Stimulated activated CD8-positive, alpha-beta memory T cell treated with anti-CD3 and anti-CD28 coated beads, Interleukin-12 subunit alpha, Interleukin-12 subunit beta, amount 100 ng/mL, for 1 hour (primary cell): ENCODE data around the gene GH1.
A peak's percentile ranks its signal among the peaks of the same experiment; 100 is the strongest.

ENCODE experiments used
- DNase-seq: peaks from one replicate; pipeline ENCODE4 v3.0.0-alpha.2; 2020; ENCODE audit warnings: low read depth

GH1 gene

DNA sequence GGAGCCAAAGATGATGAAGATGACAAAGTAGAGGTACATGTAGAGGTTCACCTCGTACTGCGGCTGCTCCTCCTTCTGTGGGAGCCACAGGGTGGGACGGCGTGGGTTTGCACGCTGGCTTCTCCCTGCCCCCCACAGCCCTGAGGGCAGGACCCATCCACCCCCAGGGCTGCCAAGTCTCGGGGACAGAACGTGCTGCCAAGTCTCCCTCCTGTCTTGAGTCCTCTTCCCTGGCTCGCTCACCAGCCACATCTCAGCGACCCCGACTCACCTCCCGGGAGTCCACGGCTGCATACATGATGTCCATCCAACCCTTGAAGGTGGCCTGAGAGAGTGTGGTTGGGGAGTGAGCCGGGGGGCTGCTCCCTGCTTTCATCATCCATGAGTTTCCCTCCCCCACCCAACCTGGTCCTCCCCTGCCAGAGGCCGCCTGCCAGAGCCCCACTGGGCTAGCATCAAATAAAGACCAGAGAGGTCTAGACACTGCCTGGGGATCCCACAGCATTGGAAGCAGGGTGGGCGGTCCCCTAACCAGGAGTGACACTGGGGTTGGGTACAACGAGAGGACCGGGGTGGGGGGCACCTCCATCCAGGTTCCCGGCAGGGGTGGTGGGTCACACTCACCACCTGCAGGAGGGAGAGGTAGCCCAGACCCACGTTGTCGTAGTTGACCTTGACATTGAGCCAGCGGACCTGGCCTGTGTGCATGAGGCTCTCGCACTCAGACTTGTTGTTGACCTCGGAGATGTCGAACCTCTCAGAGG lies 26.3 kb upstream of the GH1 start:
- no peak for DNase-seq

DNA sequence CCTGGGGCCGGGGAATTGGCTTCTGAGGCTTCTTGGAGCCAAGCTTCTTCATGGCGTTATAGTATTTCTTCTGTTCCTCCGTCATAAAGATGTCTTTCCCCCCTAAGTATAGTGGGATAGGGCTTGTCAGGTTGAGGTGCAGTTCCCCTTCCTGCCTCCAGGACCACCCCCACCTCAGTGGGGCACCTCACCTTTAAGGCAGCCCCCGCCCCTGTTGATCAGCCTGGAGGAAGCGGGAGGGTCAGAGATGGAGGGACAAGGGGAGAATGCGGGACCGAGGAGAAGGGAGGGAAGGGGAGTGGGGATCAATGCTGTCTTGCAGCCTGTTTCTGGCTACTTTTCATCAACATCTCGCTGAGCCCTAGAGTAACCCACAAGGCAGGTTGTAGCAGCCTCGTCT lies 25.1 kb upstream of the GH1 start:
- DNase-seq, result no peak

GRCh38 chr17:63942309-63942985 lies 23.8 kb upstream of the GH1 start:
- no peak for DNase-seq

- DNase-seq, result no peak
Measured at GRCh38 chr17:63941751-63942150, 23.1 kb upstream of the GH1 start.

DNA sequence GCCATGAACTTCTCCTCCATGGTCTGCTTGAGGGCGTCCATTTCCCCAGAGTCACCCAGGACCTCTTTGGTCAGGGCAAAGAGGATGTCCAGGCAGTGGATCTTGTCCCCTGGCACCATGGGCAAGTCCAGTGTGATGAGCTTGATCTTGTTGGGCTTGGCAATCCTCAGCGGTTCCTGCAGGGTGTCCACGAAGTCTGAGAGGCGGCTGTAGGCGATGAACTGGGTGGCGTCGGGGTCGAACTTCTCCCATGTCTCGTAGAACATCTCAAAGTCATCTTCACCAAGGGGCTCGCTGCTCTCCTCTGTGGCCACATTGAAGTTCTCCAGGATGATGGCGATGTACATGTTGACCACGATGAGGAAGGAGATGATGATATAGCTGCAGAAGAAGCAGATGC lies 22.5 kb upstream of the GH1 start:
- DNase-seq, result no peak

DNA sequence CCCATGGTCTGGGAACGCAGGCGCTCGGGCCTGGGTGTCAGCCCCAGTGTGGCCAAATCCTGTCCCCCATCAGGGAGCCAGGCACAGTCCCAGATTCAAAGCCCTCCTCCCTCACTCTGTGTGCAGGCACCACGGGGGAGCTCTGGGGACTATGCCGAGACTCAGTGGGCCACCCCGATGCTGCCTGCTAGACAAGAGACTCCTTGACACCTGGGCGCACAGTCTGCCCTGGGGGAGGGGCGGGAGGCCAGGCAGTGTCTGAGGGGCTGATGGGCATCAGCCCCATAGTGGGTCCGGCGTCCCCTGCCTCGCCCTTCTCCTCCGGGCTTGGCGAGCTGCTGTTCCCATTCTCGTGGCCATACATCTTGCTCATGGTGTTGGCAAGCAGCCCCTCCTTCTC lies 21.9 kb upstream of the GH1 start:
- DNase-seq, result no peak

GRCh38 chr17:63939884-63940283 lies 21.2 kb upstream of the GH1 start:
- no peak for DNase-seq

DNA sequence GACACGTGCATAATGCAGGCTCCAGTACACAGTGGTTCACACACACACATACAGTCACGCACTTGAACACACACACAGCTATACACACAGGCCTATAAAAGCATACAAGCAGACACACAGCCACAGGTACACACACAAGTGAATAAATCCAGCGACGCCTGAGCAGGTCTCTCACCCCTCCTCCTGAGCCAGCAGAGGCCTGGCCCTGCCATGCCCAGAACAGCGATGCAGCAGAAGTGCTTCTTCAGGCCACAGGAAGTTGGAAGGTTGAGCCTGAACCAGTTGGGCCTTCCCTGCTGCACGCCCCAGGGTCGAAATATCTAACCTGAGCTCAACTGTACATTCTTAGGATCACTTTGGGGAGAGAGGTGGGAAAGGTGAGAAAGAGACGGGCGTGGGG lies 20.8 kb upstream of the GH1 start:
- no peak for DNase-seq

DNA sequence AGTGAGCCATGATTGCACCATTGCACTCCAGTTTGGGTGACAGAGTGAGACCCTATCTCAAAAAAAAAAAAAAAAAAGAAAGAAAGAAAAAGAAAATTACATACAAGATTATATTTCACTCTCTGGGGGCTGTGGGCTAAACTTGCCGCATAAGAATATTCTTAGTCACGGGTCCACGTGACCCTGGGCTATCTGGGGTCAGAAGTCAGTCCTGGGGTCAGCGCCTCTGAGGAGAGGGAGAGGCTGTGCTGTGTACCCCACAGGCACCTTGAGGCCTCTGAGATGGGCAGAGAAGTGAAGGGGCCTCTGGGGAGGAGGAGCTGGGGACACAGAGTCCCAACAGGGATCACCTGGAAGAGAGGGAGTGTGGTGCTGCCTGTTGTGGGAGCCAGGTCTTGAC lies 19.3 kb upstream of the GH1 start:
- DNase-seq, result no peak

DNA sequence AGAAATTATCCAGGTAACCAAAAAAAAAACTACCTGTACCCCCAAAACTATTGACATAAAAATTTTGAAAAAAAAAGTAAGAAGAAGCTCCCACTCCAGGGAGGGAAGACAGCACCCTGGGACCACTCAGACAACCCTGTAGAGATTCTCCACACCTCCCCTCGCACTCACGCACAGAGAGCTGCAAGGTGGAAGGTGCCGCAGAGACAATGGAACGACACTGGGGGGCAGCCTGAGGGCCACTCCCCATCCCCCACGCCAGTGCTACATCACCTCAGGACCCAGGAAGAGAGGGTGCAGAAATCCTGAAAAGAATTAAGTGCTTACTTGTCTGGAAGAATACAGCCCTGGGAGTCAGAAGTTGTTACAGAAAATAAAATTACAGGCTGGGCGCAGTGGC lies 18.7 kb upstream of the GH1 start:
- no peak for DNase-seq

DNA sequence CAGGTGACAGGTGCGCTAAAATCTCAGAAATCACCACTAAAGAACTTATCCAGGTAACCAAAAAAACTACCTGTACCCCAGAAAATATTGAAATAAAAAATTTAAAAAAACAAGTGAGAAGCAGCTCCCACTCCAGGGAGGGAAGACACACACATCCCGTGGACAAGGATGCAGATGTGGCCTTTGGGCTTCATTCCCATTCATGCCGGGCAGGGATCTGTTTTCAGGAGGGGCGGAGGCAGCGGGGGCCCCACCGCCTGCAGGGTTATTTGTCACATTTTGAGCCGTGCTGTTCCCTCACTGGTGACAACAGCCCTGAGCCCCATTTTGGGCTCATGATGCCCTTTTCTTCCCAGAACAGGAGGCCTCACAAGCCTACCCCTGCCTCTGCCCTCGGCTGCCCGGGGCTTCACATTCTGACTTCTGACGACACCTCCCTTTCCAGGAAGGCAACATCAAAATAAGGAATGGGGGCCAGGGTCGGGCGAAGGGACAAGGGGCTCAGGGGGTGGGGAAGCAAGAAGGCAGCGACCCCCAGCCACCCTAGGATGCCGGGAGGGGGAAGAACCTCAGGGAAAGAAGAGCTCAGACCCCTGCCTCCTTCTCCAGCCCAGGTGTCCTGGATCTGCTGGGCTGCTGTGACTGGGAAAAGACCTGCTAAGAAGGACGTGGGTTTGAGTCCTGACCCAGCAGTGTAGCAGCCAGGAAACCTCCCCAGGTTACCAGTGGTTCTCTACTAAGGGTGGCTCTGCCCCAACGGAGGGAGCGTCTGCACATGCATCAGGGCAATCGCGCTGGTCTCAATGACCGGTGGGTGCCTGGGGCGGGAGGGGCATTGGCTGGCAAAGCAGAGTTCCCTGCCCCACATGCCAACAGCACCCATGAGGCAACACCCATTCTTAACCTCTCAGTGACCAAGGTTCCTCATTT lies 15.8 kb upstream of the GH1 start:
- no peak for DNase-seq

DNA sequence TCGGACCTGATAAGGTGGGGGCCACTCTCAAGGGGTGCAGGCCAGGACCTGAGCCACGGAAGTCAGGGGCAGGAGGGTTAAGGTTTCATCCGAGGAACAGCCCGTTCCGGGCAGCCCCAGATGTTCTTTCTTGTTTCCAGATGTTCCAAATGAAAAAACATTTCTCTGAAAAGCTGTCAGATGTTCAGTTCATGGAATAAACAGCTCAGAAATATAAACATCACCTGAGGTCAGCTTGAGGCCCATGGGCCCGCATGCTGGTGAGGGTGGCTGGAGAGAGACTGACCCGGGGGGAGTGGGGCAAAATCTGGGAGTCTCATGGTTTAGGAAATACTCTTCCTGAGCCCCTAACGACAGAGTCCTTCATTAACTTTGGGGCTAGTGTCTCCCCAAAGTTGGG lies 15.0 kb upstream of the GH1 start:
- no peak for DNase-seq

- no peak for DNase-seq
Measured at GRCh38 chr17:63932721-63933120, 14.1 kb upstream of the GH1 start.

DNA sequence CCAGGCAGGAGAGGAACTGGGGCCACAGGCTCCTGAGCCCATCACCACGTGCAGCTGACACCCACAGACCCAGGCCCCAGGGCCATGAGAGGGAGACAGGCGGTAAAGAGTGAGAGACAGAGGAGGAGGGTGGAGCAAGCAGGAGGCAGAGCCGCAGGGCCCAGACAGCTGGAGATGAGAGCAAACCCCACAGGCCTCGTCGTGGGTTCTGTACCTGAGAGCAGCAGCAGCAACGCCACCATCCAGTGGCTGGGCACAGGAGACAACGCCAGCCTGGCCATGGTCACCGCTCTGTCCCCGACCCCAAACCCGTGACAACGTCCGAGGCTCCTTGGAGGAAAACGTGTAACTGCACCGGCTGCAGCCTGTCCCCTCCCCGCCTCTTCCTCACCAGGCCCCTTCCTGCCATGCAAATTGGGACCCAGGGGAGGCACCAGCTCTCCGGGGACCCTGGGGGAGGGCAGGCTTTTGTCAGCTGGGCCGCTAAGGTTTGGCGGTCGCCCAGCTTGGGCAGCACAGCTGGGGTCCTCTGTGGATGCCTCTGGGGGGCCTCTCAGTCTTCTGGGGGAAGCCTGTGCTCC lies 13.4 kb upstream of the GH1 start, which contains the start of gene CD79B:
CD79B (minus strand) TSS at position 351 of the 581 bp plus-strand sequence; CDS start at position 281, 70 bp downstream.
- DNase-seq, result no peak

DNA sequence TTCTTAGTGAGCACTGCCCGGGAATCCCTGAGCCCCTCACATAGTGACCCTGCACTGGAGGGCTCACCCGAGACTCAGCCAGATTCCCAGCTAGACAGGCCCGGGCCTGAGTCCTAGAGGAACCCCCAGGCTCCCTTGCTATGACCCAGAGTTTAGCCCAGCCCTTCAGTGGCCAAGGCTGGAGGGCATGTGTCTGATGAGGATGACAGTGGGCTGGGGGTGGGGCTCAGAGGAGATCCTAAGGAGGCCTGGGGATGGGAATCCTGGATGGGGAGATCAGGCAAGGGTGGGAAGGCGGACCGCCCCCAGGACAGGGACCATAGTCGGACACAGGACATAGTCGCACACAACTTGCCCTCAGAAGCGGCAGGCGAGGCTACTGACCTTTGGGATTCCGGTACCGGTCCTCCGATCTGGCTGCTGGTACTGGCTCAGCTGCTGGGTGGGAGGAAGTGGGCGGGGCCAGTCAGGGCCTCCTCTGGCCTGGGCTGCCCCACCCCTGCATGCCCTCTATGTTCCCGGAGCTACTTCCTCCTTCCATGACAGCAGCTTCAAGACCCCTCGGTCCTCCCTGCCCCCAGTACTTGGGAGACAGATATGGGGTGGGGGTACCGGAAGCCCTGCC lies 12.4 kb upstream of the GH1 start:
- DNase-seq, result peak; percentile 35

- no peak for DNase-seq
Measured at GRCh38 chr17:63929860-63930766, 11.5 kb upstream of the GH1 start.

DNA sequence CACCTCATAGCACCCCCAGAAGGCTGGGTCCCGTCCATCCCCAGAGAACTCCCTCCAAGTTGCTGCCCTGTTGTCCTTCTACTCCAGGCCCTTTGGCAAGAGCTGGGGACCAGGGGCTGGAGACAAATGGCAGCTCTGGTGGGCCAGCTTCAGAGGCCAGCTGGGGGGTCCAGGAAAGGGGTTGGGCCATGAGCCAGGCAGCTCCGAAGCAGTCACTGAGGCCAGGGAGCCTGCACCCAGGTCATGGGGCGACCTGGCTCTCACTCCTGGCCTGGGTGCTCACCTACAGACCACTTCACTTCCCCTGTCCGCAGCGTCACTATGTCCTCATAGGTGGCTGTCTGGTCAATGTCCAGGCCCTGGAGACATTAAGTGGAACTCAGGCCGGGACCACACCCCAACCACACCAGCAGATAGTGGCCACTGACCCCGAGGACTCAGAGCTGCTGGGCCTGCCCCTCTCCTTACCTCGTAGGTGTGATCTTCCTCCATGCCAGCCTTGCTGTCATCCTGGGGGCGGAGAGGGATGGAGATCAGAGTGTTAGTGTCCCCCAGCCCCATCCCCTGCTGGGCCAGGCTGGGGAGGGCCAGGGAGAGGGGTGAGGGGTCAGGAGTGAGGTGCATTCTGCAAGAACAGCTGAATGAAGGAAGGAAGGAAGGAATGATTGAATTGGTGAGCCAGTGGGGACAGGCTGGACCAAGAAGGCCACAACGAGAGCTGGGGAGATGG lies 10.5 kb upstream of the GH1 start:
- no peak for DNase-seq

- DNase-seq, result no peak
Measured at GRCh38 chr17:63928172-63928666, 9.6 kb upstream of the GH1 start.

DNA sequence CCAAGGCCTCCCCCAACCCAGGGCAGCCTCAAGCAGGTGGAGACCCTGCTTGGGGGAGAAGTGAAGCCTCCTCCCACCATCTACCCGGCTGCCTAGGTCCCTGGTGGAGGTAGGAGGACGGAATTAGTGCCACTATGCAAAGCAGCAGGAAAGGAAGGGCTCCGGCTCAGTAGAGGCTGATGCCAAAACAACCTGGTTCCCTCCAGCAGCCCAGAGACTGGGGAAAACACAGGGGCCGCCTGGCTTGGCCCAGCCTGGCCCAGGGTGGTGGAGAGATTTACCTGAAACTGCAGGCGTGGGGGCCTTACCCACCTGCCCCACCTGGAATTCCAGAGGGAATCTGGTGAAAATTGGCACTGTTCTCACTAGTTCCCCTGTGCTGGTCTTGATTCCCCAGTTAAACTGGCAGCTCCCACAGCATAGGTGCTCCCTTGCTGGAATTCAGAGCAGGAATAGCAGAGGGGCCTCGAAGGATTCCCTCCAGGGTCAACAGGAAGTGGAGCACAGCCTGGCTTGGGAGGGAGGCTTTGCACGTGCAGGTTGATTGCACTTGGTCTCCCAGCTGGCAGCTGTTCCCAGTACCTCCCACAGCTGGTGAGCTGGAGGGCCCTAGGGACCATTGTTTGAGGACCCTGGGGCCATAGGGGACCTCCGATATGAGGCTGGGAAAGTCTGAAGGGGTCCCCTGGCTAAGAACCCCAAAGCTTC lies 9.0 kb upstream of the GH1 start:
- no peak for DNase-seq
